SK-MEL-5 (cell line): ENCODE data around the gene CTBP2. TPM values are rescaled to one million over a fixed set of nuclear protein-coding genes. Genes with fewer than 3 reads are reported as not detected.

Experiments
- DNase-seq: peaks from one replicate; pipeline ENCODE4 v3.0.0-alpha.2; 2016; ENCODE audit warnings: low read depth, low spot score
- in situ Hi-C: cut with HindIII; loops from 2 replicates; pipeline ENCODE4 v1.10.0; 2016; ENCODE audit warnings: low sequenced_read_pairs, high pct_unique_total_duplicates, low pct_unique_long_range_greater_than_20kb
- total RNA-seq: library from RNA; depleted of rRNA; stranded (reverse); fragments of >200 nt; shearing (Covaris generic); gene quantifications from 2 replicates; pipeline ENCODE4 v1.2.3, GENCODE V29; 2014

The CTBP2 gene
- total RNA-seq, 1 experiment from 2014 or later = 38.1 TPM

- no peak for DNase-seq
- in situ Hi-C loops = no loop called here
Observed at GRCh38 chr10:125135771-125136035, 24.7 kb downstream of the CTBP2 start.

GRCh38 chr10:125134916-125135770 is 25.2 kb downstream of the CTBP2 start:
- in situ Hi-C loops = no loop called here
- DNase-seq = no peak

GRCh38 chr10:125134483-125134848 is 25.9 kb downstream of the CTBP2 start:
- in situ Hi-C loops = no loop called here
- no peak for DNase-seq

- no peak for DNase-seq
- in situ Hi-C loops = no loop called here
Observed at GRCh38 chr10:125133696-125134482, 26.5 kb downstream of the CTBP2 start.

- no peak for DNase-seq
- in situ Hi-C loops = no loop called here
Observed at GRCh38 chr10:125132344-125132743, 28.0 kb downstream of the CTBP2 start.

GRCh38 chr10:125130916-125131315 is 29.4 kb downstream of the CTBP2 start:
- in situ Hi-C loops = no loop called here
- no peak for DNase-seq

GRCh38 chr10:125130260-125130659 is 30.1 kb downstream of the CTBP2 start:
- DNase-seq = no peak
- in situ Hi-C loops = no loop called here

GRCh38 chr10:125129076-125129458 is 31.3 kb downstream of the CTBP2 start:
- in situ Hi-C loops = no loop called here
- no peak for DNase-seq

- DNase-seq = no peak
- in situ Hi-C loops = no loop called here
Observed at GRCh38 chr10:125128397-125129075, 31.8 kb downstream of the CTBP2 start.

- in situ Hi-C loops = no loop called here
- DNase-seq = no peak
Observed at GRCh38 chr10:125127986-125128385, 32.4 kb downstream of the CTBP2 start.

- DNase-seq = no peak
- in situ Hi-C loops = no loop called here
Observed at GRCh38 chr10:125127110-125127509, 33.3 kb downstream of the CTBP2 start.

- no peak for DNase-seq
- in situ Hi-C loops = no loop called here
Observed at GRCh38 chr10:125125951-125126735, 34.2 kb downstream of the CTBP2 start.

GRCh38 chr10:125124907-125125306 is 35.5 kb downstream of the CTBP2 start:
- no peak for DNase-seq
- in situ Hi-C loops = no loop called here

GRCh38 chr10:125124115-125124487 is 36.3 kb downstream of the CTBP2 start:
- DNase-seq = no peak
- in situ Hi-C loops = no loop called here

GRCh38 chr10:125123476-125124114 is 36.8 kb downstream of the CTBP2 start:
- DNase-seq = no peak
- in situ Hi-C loops = no loop called here

GRCh38 chr10:125122566-125122965 is 37.8 kb downstream of the CTBP2 start:
- in situ Hi-C loops = no loop called here
- no peak for DNase-seq

GRCh38 chr10:125121003-125121402 is 39.4 kb downstream of the CTBP2 start:
- in situ Hi-C loops = no loop called here
- DNase-seq = no peak
